HEK293 (cell line): ENCODE measurements around the gene SFSWAP.
A peak's percentile ranks its signal among the peaks of the same experiment; 100 is the strongest.

ENCODE experiments used
- CTCF ChIA-PET: fragments of 350-600 bp; formaldehyde crosslinking; extraction: SDS; loops from one replicate; lab custom pipeline; 2021; ENCODE audit warnings: antibody characterized with exemption; lab: Yijun Ruan, JAX
- POLR2A ChIA-PET: fragments of 300-600 bp; formaldehyde crosslinking; extraction: SDS; loops from one replicate; lab custom pipeline; 2020; ENCODE audit warnings: antibody characterized with exemption, inconsistent platforms; lab: Yijun Ruan, JAX
- H3K27ac ChIP-seq: fragments of 200-500 bp; sonication (Bioruptor generic); 2 replicates; pipeline ENCODE4 v1.5.1; 2014; ENCODE audit warnings: low read depth, low read length, control low read depth, inconsistent platforms; ENCODE audit errors: extremely low read depth
- H3K36me3 ChIP-seq, 2 experiments: fragments of 200-500 bp in 1 of 2; sonication (Bioruptor generic) in 1 of 2; 1 replicate in 1 of 2; 2 replicates in 1 of 2; pipeline ENCODE4 v1.5.1; 2014 to 2017; ENCODE audit warnings: inconsistent platforms in 2 of 2, low read length in 2 of 2; ENCODE audit not compliant: control insufficient read depth in 2 of 2, insufficient read depth in 1 of 2
- H3K4me1 ChIP-seq: fragments of 200-500 bp; sonication (Bioruptor generic); 2 replicates; pipeline ENCODE4 v1.5.1; 2014; ENCODE audit warnings: mild to moderate bottlenecking, low read length, inconsistent platforms; ENCODE audit not compliant: control insufficient read depth, insufficient read depth
- H3K4me3 ChIP-seq: 2 replicates; pipeline ENCODE4 v1.5.1; 2011; ENCODE audit warnings: low read depth, mild to moderate bottlenecking, control low read depth, low read length, moderate library complexity
- H3K9me3 ChIP-seq: fragments of 200-500 bp; sonication (Bioruptor generic); 2 replicates; pipeline ENCODE4 v1.5.1; 2014; ENCODE audit warnings: low read depth, low read length, inconsistent platforms; ENCODE audit not compliant: control insufficient read depth, insufficient read depth
- BCL11B ChIP-seq: fragments of 450-650 bp; formaldehyde crosslinking; IDR thresholded peaks from 2 replicates; pipeline ENCODE4 v1.5.1; 2016; ENCODE audit warnings: low read depth, missing biosample characterization, missing genetic modification characterization
- EGR2 ChIP-seq: fragments of 450-650 bp; formaldehyde crosslinking; IDR thresholded peaks from 2 replicates; pipeline ENCODE4 v1.5.1; 2016; ENCODE audit warnings: low read depth, missing biosample characterization, missing genetic modification characterization
- GLIS1 ChIP-seq: fragments of 450-650 bp; formaldehyde crosslinking; IDR thresholded peaks from 2 replicates; pipeline ENCODE4 v1.5.1; 2016; ENCODE audit warnings: missing biosample characterization, missing genetic modification characterization
- GLIS2 ChIP-seq: fragments of 450-650 bp; formaldehyde crosslinking; IDR thresholded peaks from 2 replicates; pipeline ENCODE4 v1.5.1; 2016; ENCODE audit warnings: missing biosample characterization, missing genetic modification characterization
- INSM2 ChIP-seq: fragments of 450-650 bp; formaldehyde crosslinking; IDR thresholded peaks from 2 replicates; pipeline ENCODE4 v1.5.1; 2016; ENCODE audit warnings: missing biosample characterization, missing genetic modification characterization
- KLF10 ChIP-seq: fragments of 450-650 bp; IDR thresholded peaks from 2 replicates; pipeline ENCODE4 v1.5.1; 2018; ENCODE audit warnings: missing biosample characterization, mild to moderate bottlenecking, missing genetic modification characterization
- KLF16 ChIP-seq: fragments of 450-650 bp; formaldehyde crosslinking; IDR thresholded peaks from 2 replicates; pipeline ENCODE4 v1.5.1; 2017; ENCODE audit warnings: missing biosample characterization, missing genetic modification characterization
- MZF1 ChIP-seq: fragments of 450-650 bp; formaldehyde crosslinking; IDR thresholded peaks from 2 replicates; pipeline ENCODE4 v1.5.1; 2017; ENCODE audit warnings: missing biosample characterization, missing genetic modification characterization, borderline replicate concordance
- OSR2 ChIP-seq: fragments of 450-650 bp; formaldehyde crosslinking; IDR thresholded peaks from 2 replicates; pipeline ENCODE4 v1.5.1; 2016; ENCODE audit warnings: missing biosample characterization, missing genetic modification characterization
- PRDM6 ChIP-seq: fragments of 450-650 bp; formaldehyde crosslinking; IDR thresholded peaks from 2 replicates; pipeline ENCODE4 v1.5.1; 2017; ENCODE audit warnings: missing biosample characterization, missing genetic modification characterization
- RBAK ChIP-seq: fragments of 450-650 bp; formaldehyde crosslinking; IDR thresholded peaks from 2 replicates; pipeline ENCODE4 v1.5.1; 2016; ENCODE audit warnings: missing biosample characterization, missing genetic modification characterization
- ZBTB8A ChIP-seq: fragments of 450-650 bp; formaldehyde crosslinking; IDR thresholded peaks from 2 replicates; pipeline ENCODE4 v1.5.1; 2016; ENCODE audit warnings: missing biosample characterization, missing genetic modification characterization
- ZNF114 ChIP-seq: fragments of 450-650 bp; formaldehyde crosslinking; IDR thresholded peaks from 2 replicates; pipeline ENCODE4 v1.5.0; 2017; ENCODE audit warnings: missing biosample characterization, missing genetic modification characterization
- ZNF19 ChIP-seq: fragments of 450-650 bp; formaldehyde crosslinking; IDR thresholded peaks from 2 replicates; pipeline ENCODE4; 2016; ENCODE audit warnings: missing biosample characterization, missing genetic modification characterization, low read depth
- ZNF2 ChIP-seq: fragments of 450-650 bp; formaldehyde crosslinking; IDR thresholded peaks from 2 replicates; pipeline ENCODE4 v1.5.1; 2016; ENCODE audit warnings: missing biosample characterization, missing genetic modification characterization
- ZNF248 ChIP-seq: fragments of 450-650 bp; formaldehyde crosslinking; IDR thresholded peaks from 2 replicates; pipeline ENCODE4 v1.5.1; 2017; ENCODE audit warnings: missing biosample characterization, missing genetic modification characterization
- ZNF362 ChIP-seq: fragments of 450-650 bp; formaldehyde crosslinking; IDR thresholded peaks from 2 replicates; pipeline ENCODE4 v1.5.1; 2016; ENCODE audit warnings: missing biosample characterization, missing genetic modification characterization
- ZNF404 ChIP-seq: fragments of 450-650 bp; formaldehyde crosslinking; IDR thresholded peaks from 2 replicates; pipeline ENCODE4 v1.5.1; 2017; ENCODE audit warnings: missing biosample characterization, missing genetic modification characterization
- ZNF48 ChIP-seq: fragments of 450-650 bp; formaldehyde crosslinking; IDR thresholded peaks from 2 replicates; pipeline ENCODE4 v1.5.1; 2016; ENCODE audit warnings: missing biosample characterization, missing genetic modification characterization
- ZNF561 ChIP-seq: fragments of 450-650 bp; IDR thresholded peaks from 2 replicates; pipeline ENCODE4 v1.5.1; 2018; ENCODE audit warnings: missing biosample characterization, missing genetic modification characterization, borderline replicate concordance
- ZNF692 ChIP-seq: fragments of 450-650 bp; formaldehyde crosslinking; IDR thresholded peaks from 2 replicates; pipeline ENCODE4 v1.5.1; 2016; ENCODE audit warnings: missing biosample characterization, missing genetic modification characterization
- ZNF830 ChIP-seq: fragments of 450-650 bp; IDR thresholded peaks from 2 replicates; pipeline ENCODE4 v1.5.0; 2018; ENCODE audit warnings: missing biosample characterization, missing genetic modification characterization, low read depth, mild to moderate bottlenecking, moderate library complexity
- TF ChIP-seq, protein P1 (sequence below): fragments of 450-650 bp; formaldehyde crosslinking; IDR thresholded peaks from 2 replicates; pipeline ENCODE4 v1.5.1; 2017; ENCODE audit warnings: missing biosample characterization, missing genetic modification characterization
- TF ChIP-seq, protein P2 (sequence below): fragments of 450-650 bp; IDR thresholded peaks from 2 replicates; pipeline ENCODE4 v1.5.1; 2018; ENCODE audit warnings: missing biosample characterization, mild to moderate bottlenecking, missing genetic modification characterization
- TF ChIP-seq, protein P3 (sequence below): IDR thresholded peaks from 2 replicates; pipeline ENCODE4 v1.6.1; 2011; ENCODE audit warnings: mild to moderate bottlenecking, low read depth, low read length, borderline replicate concordance

Gene SFSWAP

DNA sequence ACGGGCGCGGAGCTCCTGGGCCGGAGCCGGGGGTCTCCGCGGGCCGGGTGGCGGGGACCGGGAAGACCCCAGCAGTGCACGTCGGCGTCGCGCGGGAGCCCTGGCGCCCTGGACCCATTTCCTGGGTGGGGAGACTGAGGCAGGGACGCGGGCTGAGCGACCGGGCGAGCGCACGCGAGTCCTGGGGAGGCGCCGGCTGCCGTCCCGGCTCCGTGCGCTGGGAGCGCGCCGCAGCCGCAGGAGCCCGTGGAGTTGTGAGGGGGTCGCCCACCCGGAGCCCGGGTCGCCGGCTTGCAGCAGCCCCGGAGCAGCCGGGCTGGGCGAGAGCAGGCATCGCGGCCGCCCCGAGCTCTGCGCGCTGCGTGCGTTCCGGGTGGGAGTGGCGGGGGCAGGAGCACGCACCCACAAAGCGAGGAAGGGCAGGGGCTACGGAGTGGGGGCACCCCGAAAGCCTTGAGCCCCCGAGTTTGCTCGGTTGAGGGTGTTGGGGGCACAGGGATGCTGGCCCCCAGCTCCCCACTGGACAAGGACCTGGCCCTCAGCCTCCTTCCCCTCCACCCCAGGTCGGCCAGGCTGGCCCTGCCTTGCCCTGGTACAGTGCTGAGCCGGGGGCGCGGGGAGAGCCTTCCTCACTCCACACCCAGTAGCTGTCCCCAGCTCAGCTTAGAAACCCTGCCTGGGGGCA lies 117.9 kb downstream of the SFSWAP start (continued):
- TF ChIP-seq, protein P1, sequence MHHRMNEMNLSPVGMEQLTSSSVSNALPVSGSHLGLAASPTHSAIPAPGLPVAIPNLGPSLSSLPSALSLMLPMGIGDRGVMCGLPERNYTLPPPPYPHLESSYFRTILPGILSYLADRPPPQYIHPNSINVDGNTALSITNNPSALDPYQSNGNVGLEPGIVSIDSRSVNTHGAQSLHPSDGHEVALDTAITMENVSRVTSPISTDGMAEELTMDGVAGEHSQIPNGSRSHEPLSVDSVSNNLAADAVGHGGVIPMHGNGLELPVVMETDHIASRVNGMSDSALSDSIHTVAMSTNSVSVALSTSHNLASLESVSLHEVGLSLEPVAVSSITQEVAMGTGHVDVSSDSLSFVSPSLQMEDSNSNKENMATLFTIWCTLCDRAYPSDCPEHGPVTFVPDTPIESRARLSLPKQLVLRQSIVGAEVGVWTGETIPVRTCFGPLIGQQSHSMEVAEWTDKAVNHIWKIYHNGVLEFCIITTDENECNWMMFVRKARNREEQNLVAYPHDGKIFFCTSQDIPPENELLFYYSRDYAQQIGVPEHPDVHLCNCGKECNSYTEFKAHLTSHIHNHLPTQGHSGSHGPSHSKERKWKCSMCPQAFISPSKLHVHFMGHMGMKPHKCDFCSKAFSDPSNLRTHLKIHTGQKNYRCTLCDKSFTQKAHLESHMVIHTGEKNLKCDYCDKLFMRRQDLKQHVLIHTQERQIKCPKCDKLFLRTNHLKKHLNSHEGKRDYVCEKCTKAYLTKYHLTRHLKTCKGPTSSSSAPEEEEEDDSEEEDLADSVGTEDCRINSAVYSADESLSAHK, result no peak

DNA sequence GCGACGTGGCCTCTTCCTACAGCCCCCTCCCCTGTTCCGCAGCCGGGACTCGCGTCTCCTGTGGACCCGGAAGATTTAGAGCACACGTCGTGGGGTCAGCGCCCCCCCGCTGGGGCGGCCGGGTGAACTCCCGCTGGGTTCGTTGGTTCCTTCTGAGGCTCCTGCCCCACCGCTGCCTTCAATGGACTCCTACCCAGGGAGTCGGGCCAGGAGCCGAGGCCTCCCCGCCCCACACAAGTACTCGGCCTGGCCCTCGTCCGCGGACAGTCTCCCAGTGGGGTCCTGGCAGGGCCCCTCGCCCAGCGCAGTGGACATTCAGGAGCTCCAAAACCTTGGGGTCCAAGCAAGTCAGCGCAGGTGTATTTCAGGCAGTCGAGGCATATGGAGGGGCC lies 118.5 kb downstream of the SFSWAP start:
- ChIA-PET POLR2A (interaction anchor here (0.6 to 2.3 kb wide), 2 partner anchors 101 to 949 kb away, joined by 4 to 7 read pairs; no protein-coding TSS in a partner anchor), CTCF (interaction anchor here (0.5 to 1.1 kb wide), 2 partner anchors 91 to 99 kb away, joined by 3 read pairs; no protein-coding TSS in a partner anchor)
- peaks cover 6% of the 10 kb centered on the region; the same call in 1 of the 2 replicates for H3K4me1 ChIP-seq
- no peak overlapping the region for H3K4me3 ChIP-seq
- H3K36me3 ChIP-seq, result no peaks in the 10 kb centered on the region
- no peak overlapping the region for H3K27ac ChIP-seq
- H3K9me3 ChIP-seq, result no peaks in the 10 kb centered on the region
- TF ChIP-seq ZBTB8A (tag by site-specific recombination) (peak; percentile 17; the same call in 1 of the 2 replicates), INSM2 (no peak), ZNF2 (tag by site-specific recombination) (no peak), ZNF404 (tag by site-specific recombination) (no peak), GLIS1 (tag by site-specific recombination) (peak; percentile 51; the same call in 1 of the 2 replicates), MZF1 (no peak), RBAK (tag by site-specific recombination) (no peak), ZNF114 (no peak), ZNF561 (tag by site-specific recombination) (no peak), EGR2 (tag by site-specific recombination) (no peak), ZNF248 (tag by site-specific recombination) (no peak), PRDM6 (tag by site-specific recombination) (no peak), ZNF19 (tag by site-specific recombination) (no peak), ZNF692 (no peak), BCL11B (peak; percentile 71), GLIS2 (tag by site-specific recombination) (peak; percentile 70), KLF16 (tag by site-specific recombination) (no peak), KLF10 (tag by site-specific recombination) (no peak), ZNF362 (tag by site-specific recombination) (no peak), OSR2 (tag by site-specific recombination) (peak; percentile 25), ZNF830 (tag by site-specific recombination) (no peak), ZNF48 (tag by site-specific recombination) (no peak)
- TF ChIP-seq, protein P2, sequence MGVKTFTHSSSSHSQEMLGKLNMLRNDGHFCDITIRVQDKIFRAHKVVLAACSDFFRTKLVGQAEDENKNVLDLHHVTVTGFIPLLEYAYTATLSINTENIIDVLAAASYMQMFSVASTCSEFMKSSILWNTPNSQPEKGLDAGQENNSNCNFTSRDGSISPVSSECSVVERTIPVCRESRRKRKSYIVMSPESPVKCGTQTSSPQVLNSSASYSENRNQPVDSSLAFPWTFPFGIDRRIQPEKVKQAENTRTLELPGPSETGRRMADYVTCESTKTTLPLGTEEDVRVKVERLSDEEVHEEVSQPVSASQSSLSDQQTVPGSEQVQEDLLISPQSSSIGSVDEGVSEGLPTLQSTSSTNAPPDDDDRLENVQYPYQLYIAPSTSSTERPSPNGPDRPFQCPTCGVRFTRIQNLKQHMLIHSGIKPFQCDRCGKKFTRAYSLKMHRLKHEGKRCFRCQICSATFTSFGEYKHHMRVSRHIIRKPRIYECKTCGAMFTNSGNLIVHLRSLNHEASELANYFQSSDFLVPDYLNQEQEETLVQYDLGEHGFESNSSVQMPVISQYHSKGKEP (tag by site-specific recombination), result no peak
- TF ChIP-seq, protein P3, sequence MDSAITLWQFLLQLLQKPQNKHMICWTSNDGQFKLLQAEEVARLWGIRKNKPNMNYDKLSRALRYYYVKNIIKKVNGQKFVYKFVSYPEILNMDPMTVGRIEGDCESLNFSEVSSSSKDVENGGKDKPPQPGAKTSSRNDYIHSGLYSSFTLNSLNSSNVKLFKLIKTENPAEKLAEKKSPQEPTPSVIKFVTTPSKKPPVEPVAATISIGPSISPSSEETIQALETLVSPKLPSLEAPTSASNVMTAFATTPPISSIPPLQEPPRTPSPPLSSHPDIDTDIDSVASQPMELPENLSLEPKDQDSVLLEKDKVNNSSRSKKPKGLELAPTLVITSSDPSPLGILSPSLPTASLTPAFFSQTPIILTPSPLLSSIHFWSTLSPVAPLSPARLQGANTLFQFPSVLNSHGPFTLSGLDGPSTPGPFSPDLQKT, result no peak
